HCT116 (cell line): ENCODE results near the gene HIPK2.

Experiments
- CEBPB ChIP-seq: IDR thresholded peaks from 2 replicates; pipeline ENCODE4 v1.6.1; 2012; ENCODE audit warnings: low read depth
- EZH2 ChIP-seq: fragments of 200-600 bp; sonication (generic); IDR thresholded peaks from 2 replicates; pipeline ENCODE4 v1.6.1; 2017; ENCODE audit warnings: antibody characterized with exemption, mixed run types
- EZH2phosphoT487 ChIP-seq: fragments of 200-600 bp; IDR thresholded peaks from 2 replicates; pipeline ENCODE4 v1.6.1; 2018; ENCODE audit warnings: antibody characterized with exemption, borderline replicate concordance
- JUND ChIP-seq: IDR thresholded peaks from 2 replicates; pipeline ENCODE4 v1.6.1; 2012
- POLR2A ChIP-seq: IDR thresholded peaks from 2 replicates; pipeline ENCODE4 v1.7.0; 2011; ENCODE audit warnings: borderline replicate concordance; ENCODE audit not compliant: insufficient read depth, insufficient read length; ENCODE audit errors: extremely low read depth
- POLR2AphosphoS5 ChIP-seq: IDR thresholded peaks from 2 replicates; pipeline ENCODE4 v1.6.1; 2011; ENCODE audit warnings: mild to moderate bottlenecking, low read depth, low read length, moderate library complexity
- TCF7L2 ChIP-seq: IDR thresholded peaks from 2 replicates; pipeline ENCODE4 v1.7.0; 2011; ENCODE audit warnings: borderline replicate concordance, inconsistent platforms; ENCODE audit not compliant: insufficient read depth, insufficient read length; ENCODE audit errors: extremely low read depth
- YY1 ChIP-seq: IDR thresholded peaks from 2 replicates; pipeline ENCODE4 v1.6.1; 2011; ENCODE audit warnings: low read length, low read depth, moderate library complexity, mild to moderate bottlenecking; ENCODE audit not compliant: insufficient replicate concordance; ENCODE audit errors: extremely low read depth
- ZNF274 ChIP-seq: fragments of 200-500 bp; sonication (Bioruptor generic); IDR thresholded peaks from 2 replicates; pipeline ENCODE4 v1.6.1; 2014; ENCODE audit warnings: mild to moderate bottlenecking, low read depth, low read length, inconsistent platforms
- TF ChIP-seq, protein P1 (sequence below), 3 experiments: fragments of 200-600 bp in 1 of 3; sonication (generic) in 1 of 3; IDR thresholded peaks in 2 of 3; conservative IDR thresholded peaks in 1 of 3; 2 replicates each; pipeline ENCODE4 v1.5.1; 2012 to 2017; ENCODE audit warnings: low read depth in 2 of 3, low read length in 2 of 3, antibody characterized with exemption in 1 of 3, borderline replicate concordance in 1 of 3, control low read depth in 1 of 3, mild to moderate bottlenecking in 1 of 3, mixed read lengths in 1 of 3, mixed run types in 1 of 3, moderate library complexity in 1 of 3; ENCODE audit not compliant: insufficient read depth in 1 of 3
- TF ChIP-seq, protein P2 (sequence below): IDR thresholded peaks from 2 replicates; pipeline ENCODE4 v1.6.1; 2012; ENCODE audit warnings: low read depth
- TF ChIP-seq, protein P3 (sequence below): IDR thresholded peaks from 2 replicates; pipeline ENCODE4 v1.6.1; 2012

DNA sequence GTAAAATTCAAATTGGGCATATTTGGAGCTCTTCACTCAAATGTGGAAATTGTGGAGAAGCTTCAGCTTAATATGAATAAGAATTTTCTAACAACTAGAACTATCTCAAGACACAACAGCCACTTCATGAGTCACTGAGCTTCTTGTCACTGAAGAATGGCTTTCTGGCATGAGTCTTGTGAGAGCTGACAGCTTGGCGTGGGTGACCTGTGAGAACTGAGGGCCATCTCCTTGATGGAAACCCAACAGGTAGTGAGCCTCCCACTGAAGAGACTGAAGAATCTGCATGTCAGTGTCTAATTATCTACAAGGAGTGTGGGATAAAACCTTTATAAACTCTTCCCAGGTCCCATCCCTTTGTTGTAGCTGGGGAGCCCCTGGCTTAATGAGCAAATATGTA lies 188.3 kb downstream of the HIPK2 start:
- TF ChIP-seq, protein P1, sequence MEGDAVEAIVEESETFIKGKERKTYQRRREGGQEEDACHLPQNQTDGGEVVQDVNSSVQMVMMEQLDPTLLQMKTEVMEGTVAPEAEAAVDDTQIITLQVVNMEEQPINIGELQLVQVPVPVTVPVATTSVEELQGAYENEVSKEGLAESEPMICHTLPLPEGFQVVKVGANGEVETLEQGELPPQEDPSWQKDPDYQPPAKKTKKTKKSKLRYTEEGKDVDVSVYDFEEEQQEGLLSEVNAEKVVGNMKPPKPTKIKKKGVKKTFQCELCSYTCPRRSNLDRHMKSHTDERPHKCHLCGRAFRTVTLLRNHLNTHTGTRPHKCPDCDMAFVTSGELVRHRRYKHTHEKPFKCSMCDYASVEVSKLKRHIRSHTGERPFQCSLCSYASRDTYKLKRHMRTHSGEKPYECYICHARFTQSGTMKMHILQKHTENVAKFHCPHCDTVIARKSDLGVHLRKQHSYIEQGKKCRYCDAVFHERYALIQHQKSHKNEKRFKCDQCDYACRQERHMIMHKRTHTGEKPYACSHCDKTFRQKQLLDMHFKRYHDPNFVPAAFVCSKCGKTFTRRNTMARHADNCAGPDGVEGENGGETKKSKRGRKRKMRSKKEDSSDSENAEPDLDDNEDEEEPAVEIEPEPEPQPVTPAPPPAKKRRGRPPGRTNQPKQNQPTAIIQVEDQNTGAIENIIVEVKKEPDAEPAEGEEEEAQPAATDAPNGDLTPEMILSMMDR (IDR thresholded peaks at IDR 0.05 in 2 of 3, conservative IDR thresholded peaks at IDR 0.05 in 1 of 3; ENCODE audit: borderline replicate concordance in 1 of 3, insufficient read depth in 1 of 3, low read depth in 2 of 3, low read length in 2 of 3): no peak
- TF ChIP-seq CEBPB (no peak), YY1 (no peak), EZH2phosphoT487 (no peak), POLR2AphosphoS5 (no peak), JUND (no peak), ZNF274 (no peak), EZH2 (no peak), POLR2A (no peak), TCF7L2 (no peak)
- TF ChIP-seq, protein P2, sequence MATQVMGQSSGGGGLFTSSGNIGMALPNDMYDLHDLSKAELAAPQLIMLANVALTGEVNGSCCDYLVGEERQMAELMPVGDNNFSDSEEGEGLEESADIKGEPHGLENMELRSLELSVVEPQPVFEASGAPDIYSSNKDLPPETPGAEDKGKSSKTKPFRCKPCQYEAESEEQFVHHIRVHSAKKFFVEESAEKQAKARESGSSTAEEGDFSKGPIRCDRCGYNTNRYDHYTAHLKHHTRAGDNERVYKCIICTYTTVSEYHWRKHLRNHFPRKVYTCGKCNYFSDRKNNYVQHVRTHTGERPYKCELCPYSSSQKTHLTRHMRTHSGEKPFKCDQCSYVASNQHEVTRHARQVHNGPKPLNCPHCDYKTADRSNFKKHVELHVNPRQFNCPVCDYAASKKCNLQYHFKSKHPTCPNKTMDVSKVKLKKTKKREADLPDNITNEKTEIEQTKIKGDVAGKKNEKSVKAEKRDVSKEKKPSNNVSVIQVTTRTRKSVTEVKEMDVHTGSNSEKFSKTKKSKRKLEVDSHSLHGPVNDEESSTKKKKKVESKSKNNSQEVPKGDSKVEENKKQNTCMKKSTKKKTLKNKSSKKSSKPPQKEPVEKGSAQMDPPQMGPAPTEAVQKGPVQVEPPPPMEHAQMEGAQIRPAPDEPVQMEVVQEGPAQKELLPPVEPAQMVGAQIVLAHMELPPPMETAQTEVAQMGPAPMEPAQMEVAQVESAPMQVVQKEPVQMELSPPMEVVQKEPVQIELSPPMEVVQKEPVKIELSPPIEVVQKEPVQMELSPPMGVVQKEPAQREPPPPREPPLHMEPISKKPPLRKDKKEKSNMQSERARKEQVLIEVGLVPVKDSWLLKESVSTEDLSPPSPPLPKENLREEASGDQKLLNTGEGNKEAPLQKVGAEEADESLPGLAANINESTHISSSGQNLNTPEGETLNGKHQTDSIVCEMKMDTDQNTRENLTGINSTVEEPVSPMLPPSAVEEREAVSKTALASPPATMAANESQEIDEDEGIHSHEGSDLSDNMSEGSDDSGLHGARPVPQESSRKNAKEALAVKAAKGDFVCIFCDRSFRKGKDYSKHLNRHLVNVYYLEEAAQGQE: no peak
- TF ChIP-seq, protein P3, sequence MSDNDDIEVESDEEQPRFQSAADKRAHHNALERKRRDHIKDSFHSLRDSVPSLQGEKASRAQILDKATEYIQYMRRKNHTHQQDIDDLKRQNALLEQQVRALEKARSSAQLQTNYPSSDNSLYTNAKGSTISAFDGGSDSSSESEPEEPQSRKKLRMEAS: no peak
